Keratinocyte (primary cell): ENCODE measurements around the gene OBSL1. TPM values are rescaled to one million over a fixed set of nuclear protein-coding genes. Genes with fewer than 3 reads are reported as not detected.

Source experiments
- DNase-seq: peaks from one replicate; pipeline ENCODE4 v3.0.0-alpha.2; 2011; ENCODE audit warnings: low read depth, missing footprints, low spot score
- FAIRE-seq: peaks from 2 replicates; lab custom pipeline; 2011; peaks lifted over from hg19 to GRCh38; lab: Jason Lieb, UNC
- H2AFZ ChIP-seq: 2 replicates; pipeline ENCODE4 v1.6.0; 2012; ENCODE audit warnings: low read length, control low read depth, inconsistent platforms; ENCODE audit not compliant: control insufficient read depth
- H3K27ac ChIP-seq: 2 replicates; pipeline ENCODE4 v1.5.1; 2011; ENCODE audit warnings: low read length; ENCODE audit not compliant: control insufficient read depth, insufficient read depth
- H3K27me3 ChIP-seq: 3 replicates; pipeline ENCODE4 v1.6.0; 2011; ENCODE audit warnings: low read length; ENCODE audit not compliant: control insufficient read depth, insufficient read depth; ENCODE audit errors: extremely low read depth
- H3K36me3 ChIP-seq, 2 experiments: 2 replicates in 1 of 2; 3 replicates in 1 of 2; pipeline ENCODE4 v1.5.1; 2011; ENCODE audit warnings: low read length in 2 of 2, mild to moderate bottlenecking in 1 of 2; ENCODE audit not compliant: control insufficient read depth in 2 of 2, insufficient read depth in 2 of 2; ENCODE audit errors: extremely low read depth in 1 of 2
- H3K4me1 ChIP-seq: 3 replicates; pipeline ENCODE4 v1.5.1; 2011; ENCODE audit warnings: low read length; ENCODE audit not compliant: control insufficient read depth, insufficient read depth; ENCODE audit errors: extremely low read depth
- H3K4me2 ChIP-seq: 3 replicates; pipeline ENCODE4 v1.6.0; 2011; ENCODE audit warnings: low read depth, low read length; ENCODE audit not compliant: control insufficient read depth, insufficient read depth; ENCODE audit errors: extremely low read depth
- H3K4me3 ChIP-seq, 3 experiments: fragments of 200-600 bp in 1 of 3; sonication (generic) in 1 of 3; 2 replicates in 2 of 3; 3 replicates in 1 of 3; pipeline ENCODE4 v1.5.1; 2011 to 2016; ENCODE audit warnings: low read length in 3 of 3, mild to moderate bottlenecking in 3 of 3, control low read depth in 2 of 3, inconsistent platforms in 1 of 3, low read depth in 1 of 3, mixed read lengths in 1 of 3, mixed run types in 1 of 3, moderate library complexity in 1 of 3; ENCODE audit not compliant: control insufficient read depth in 2 of 3, insufficient read depth in 2 of 3; ENCODE audit errors: extremely low read depth in 1 of 3
- H3K79me2 ChIP-seq: 2 replicates; pipeline ENCODE4 v1.6.0; 2012; ENCODE audit warnings: low read length; ENCODE audit not compliant: control insufficient read depth, insufficient read depth
- H3K9ac ChIP-seq: 3 replicates; pipeline ENCODE4 v1.6.0; 2011; ENCODE audit warnings: low read length; ENCODE audit not compliant: control insufficient read depth, insufficient read depth; ENCODE audit errors: extremely low read depth
- H3K9me1 ChIP-seq: 3 replicates; pipeline ENCODE4 v1.6.0; 2011; ENCODE audit warnings: low read length; ENCODE audit not compliant: control insufficient read depth, insufficient read depth; ENCODE audit errors: extremely low read depth
- H3K9me3 ChIP-seq: 2 replicates; pipeline ENCODE4 v1.5.1; 2012; ENCODE audit warnings: low read depth, low read length; ENCODE audit not compliant: control insufficient read depth
- H4K20me1 ChIP-seq: 3 replicates; pipeline ENCODE4 v1.6.0; 2011; ENCODE audit warnings: low read length; ENCODE audit not compliant: control insufficient read depth, insufficient read depth; ENCODE audit errors: extremely low read depth
- EZH2 ChIP-seq: IDR thresholded peaks from one replicate; pipeline ENCODE4 v1.6.1; 2012; ENCODE audit warnings: inconsistent platforms, mild to moderate bottlenecking, low read length, moderate library complexity
- dilution Hi-C: fragments of 300-500 bp; cut with MboI; formaldehyde crosslinking; loops from one replicate; pipeline ENCODE4 v1.7.0; 2020; ENCODE audit warnings: low sequenced_read_pairs; ENCODE audit not compliant: extremely low pct_ligation_motif_present
- polyA plus RNA-seq, 5 experiments: library from polyadenylated mRNA; depleted of rRNA in 3 of 5; stranded (reverse) in 3 of 5; stranded (forward) in 1 of 5; unstranded in 1 of 5; fragments of >200 nt; gene quantifications; 1 replicate in 1 of 5; 2 replicates in 3 of 5; 3 replicates in 1 of 5; pipeline versions ENCODE4 v1.2.1 to v1.2.3, GENCODE V29; 2011 to 2012; ENCODE audit warnings: missing spikeins in 2 of 5, low read depth in 1 of 5, low replicate concordance in 1 of 5
- TF ChIP-seq, protein P1 (sequence below), 3 experiments: IDR thresholded peaks in 1 of 3; conservative IDR thresholded peaks in 1 of 3; optimal IDR thresholded peaks in 1 of 3; 2 replicates in 2 of 3; 3 replicates in 1 of 3; pipeline versions ENCODE3 to v1.5.1; 2011; ENCODE audit warnings: low read length in 3 of 3, mild to moderate bottlenecking in 3 of 3, moderate library complexity in 2 of 3, control low read depth in 1 of 3, inconsistent platforms in 1 of 3; ENCODE audit not compliant: insufficient read depth in 2 of 3; ENCODE audit errors: extremely low read depth in 1 of 3

The OBSL1 gene
- polyA plus RNA-seq, 1 donor (not counting 4 experiments of a cell fraction or from before 2014, with no cell fraction given), result 9.3 TPM

DNA sequence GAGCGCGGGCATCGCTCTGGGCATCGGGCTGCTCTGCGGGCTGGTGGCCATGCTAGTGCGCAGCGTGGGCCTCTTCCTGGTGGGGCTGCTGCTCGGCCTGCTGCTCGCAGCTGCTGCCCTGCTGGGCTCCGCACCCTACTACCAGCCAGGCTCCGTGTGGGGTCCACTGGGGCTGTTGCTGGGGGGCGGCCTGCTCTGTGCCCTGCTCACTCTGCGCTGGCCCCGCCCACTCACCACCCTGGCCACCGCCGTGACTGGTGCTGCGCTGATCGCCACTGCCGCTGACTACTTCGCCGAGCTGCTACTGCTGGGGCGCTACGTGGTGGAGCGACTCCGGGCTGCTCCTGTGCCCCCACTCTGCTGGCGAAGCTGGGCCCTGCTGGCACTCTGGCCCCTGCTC, 23.7 kb downstream of the OBSL1 start:
- dilution Hi-C loops, result no loop called here
- FAIRE-seq (no peak), DNase-seq (no peak)
- Histone ChIP-seq H4K20me1 (no peaks in the 10 kb centered on the region), H3K4me1 (no peaks in the 10 kb centered on the region), H3K9me1 (no peaks in the 10 kb centered on the region), H2AFZ (no peak overlapping the region), H3K27ac (no peak overlapping the region), H3K27me3 (no peaks in the 10 kb centered on the region), H3K36me3 (no peaks in the 10 kb centered on the region), H3K4me3 (no peak overlapping the region), H3K9me3 (no peaks in the 10 kb centered on the region), H3K9ac (no peak overlapping the region), H3K4me2 (no peak overlapping the region), H3K79me2 (peaks cover 2% of the 10 kb centered on the region)
- no peak for TF ChIP-seq EZH2
- TF ChIP-seq, protein P1, sequence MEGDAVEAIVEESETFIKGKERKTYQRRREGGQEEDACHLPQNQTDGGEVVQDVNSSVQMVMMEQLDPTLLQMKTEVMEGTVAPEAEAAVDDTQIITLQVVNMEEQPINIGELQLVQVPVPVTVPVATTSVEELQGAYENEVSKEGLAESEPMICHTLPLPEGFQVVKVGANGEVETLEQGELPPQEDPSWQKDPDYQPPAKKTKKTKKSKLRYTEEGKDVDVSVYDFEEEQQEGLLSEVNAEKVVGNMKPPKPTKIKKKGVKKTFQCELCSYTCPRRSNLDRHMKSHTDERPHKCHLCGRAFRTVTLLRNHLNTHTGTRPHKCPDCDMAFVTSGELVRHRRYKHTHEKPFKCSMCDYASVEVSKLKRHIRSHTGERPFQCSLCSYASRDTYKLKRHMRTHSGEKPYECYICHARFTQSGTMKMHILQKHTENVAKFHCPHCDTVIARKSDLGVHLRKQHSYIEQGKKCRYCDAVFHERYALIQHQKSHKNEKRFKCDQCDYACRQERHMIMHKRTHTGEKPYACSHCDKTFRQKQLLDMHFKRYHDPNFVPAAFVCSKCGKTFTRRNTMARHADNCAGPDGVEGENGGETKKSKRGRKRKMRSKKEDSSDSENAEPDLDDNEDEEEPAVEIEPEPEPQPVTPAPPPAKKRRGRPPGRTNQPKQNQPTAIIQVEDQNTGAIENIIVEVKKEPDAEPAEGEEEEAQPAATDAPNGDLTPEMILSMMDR (optimal IDR thresholded peaks at IDR 0.05 in 1 of 3, IDR thresholded peaks at IDR 0.05 in 1 of 3, conservative IDR thresholded peaks at IDR 0.05 in 1 of 3; ENCODE audit: extremely low read depth in 1 of 3, insufficient read depth in 2 of 3, low read length in 3 of 3), result no peak

DNA sequence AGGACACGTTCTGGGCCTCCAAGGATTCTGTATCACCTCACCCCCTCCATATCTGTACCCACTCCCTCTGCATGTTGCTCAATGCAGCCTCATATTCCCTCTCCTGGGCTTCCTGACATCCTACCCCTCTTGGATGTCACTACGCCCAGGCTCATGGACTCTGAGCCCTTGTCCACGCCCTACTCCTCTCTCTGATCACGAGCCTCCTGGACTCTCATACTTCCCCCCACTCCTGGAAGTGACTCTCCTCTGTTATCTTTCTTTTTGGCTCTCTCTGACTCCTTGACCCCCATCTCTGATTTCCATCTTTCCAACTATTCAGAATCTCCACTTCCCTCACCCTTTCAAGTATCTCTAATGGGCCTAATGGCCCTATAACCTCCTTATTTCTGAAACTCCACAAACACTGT, 25.4 kb downstream of the OBSL1 start:
- Histone ChIP-seq H3K9ac (no peak overlapping the region), H3K27ac (no peak overlapping the region), H3K36me3 (peaks cover 2 to 3% of the 10 kb centered on the region in 2 experiments), H3K4me1 (peaks cover 11% of the 10 kb centered on the region), H3K4me3 (no peak overlapping the region), H4K20me1 (peaks cover 5% of the 10 kb centered on the region), H3K27me3 (no peaks in the 10 kb centered on the region), H3K4me2 (no peak overlapping the region), H3K9me1 (no peaks in the 10 kb centered on the region), H3K9me3 (no peaks in the 10 kb centered on the region), H2AFZ (no peak overlapping the region), H3K79me2 (peaks cover 16% of the 10 kb centered on the region)
- TF ChIP-seq, protein P1 (optimal IDR thresholded peaks at IDR 0.05 in 1 of 3, IDR thresholded peaks at IDR 0.05 in 1 of 3, conservative IDR thresholded peaks at IDR 0.05 in 1 of 3; ENCODE audit: extremely low read depth in 1 of 3, insufficient read depth in 2 of 3, low read length in 3 of 3), result no peak
- no peak for TF ChIP-seq EZH2
- dilution Hi-C loops, result no loop called here
- no peak for DNase-seq
- FAIRE-seq, result no peak
